DOHH2 (cell line): Measurements from ENCODE around the gene KATNAL2.

Source experiments
- EZH2phosphoT487 ChIP-seq: fragments of 200-600 bp; sonication (generic); IDR thresholded peaks from 2 replicates; pipeline ENCODE4 v1.6.1; 2017; ENCODE audit warnings: borderline replicate concordance, mild to moderate bottlenecking, antibody characterized with exemption, low read length, moderate library complexity, mixed read lengths
- TF ChIP-seq, protein P1 (sequence below): fragments of 200-600 bp; sonication (generic); IDR thresholded peaks from one replicate; pipeline ENCODE4 v1.5.1; 2014; ENCODE audit warnings: antibody characterized with exemption, mild to moderate bottlenecking, low read depth, low read length; ENCODE audit not compliant: poor library complexity, severe bottlenecking

GRCh38 chr18:47081578-47081977 is 164.2 kb downstream of the KATNAL2 start:
- TF ChIP-seq, protein P1, sequence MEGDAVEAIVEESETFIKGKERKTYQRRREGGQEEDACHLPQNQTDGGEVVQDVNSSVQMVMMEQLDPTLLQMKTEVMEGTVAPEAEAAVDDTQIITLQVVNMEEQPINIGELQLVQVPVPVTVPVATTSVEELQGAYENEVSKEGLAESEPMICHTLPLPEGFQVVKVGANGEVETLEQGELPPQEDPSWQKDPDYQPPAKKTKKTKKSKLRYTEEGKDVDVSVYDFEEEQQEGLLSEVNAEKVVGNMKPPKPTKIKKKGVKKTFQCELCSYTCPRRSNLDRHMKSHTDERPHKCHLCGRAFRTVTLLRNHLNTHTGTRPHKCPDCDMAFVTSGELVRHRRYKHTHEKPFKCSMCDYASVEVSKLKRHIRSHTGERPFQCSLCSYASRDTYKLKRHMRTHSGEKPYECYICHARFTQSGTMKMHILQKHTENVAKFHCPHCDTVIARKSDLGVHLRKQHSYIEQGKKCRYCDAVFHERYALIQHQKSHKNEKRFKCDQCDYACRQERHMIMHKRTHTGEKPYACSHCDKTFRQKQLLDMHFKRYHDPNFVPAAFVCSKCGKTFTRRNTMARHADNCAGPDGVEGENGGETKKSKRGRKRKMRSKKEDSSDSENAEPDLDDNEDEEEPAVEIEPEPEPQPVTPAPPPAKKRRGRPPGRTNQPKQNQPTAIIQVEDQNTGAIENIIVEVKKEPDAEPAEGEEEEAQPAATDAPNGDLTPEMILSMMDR = no peak
- no peak for TF ChIP-seq EZH2phosphoT487
